ENCODE data around the gene SMG9. TPM values are rescaled to one million over a fixed set of nuclear protein-coding genes. Genes with fewer than 3 reads are reported as not detected.

The SMG9 gene
- total RNA-seq, 1 donor from 2014 or later, result 35.0 TPM

- H3K27ac ChIP-seq (ENCODE audit: low read depth, low read length), result peak overlapping the region; percentile 28
- TF ChIP-seq CTCF (IDR thresholded peaks at IDR 0.05; ENCODE audit: insufficient read depth, low read depth, low read length), result no peak
- no peak for TF ChIP-seq EZH2 (IDR thresholded peaks at IDR 0.05; ENCODE audit: insufficient read depth, low read length)
- H3K27me3 ChIP-seq (ENCODE audit: insufficient read depth, low read length), result no peaks in the 10 kb centered on the region
- no peaks in the 10 kb centered on the region for H3K9me3 Mint-ChIP-seq (ENCODE audit: unreplicated experiment)
- H3K4me2 ChIP-seq (ENCODE audit: low read length), result peak overlapping the region; percentile 3
- H3K27me3 Mint-ChIP-seq (ENCODE audit: low read depth, unreplicated experiment), result no peaks in the 10 kb centered on the region
- H3K4me3 ChIP-seq (ENCODE audit: insufficient read depth, low read depth, low read length), result no peak overlapping the region
- FAIRE-seq, result no peak
- no peak overlapping the region for H3K4me3 Mint-ChIP-seq (ENCODE audit: unreplicated experiment)
- no peaks in the 10 kb centered on the region for H3K9me3 ChIP-seq (ENCODE audit: insufficient read depth, low read depth, low read length)
- no peak overlapping the region for H2AFZ ChIP-seq (ENCODE audit: low read depth, low read length)
- peaks cover 7% of the 10 kb centered on the region for H4K20me1 ChIP-seq (ENCODE audit: insufficient read depth, low read length)
- DNase-seq (ENCODE audit: low read depth), result no peak
- H3K9ac ChIP-seq (ENCODE audit: low read length), result no peak overlapping the region
- H3K4me1 Mint-ChIP-seq (ENCODE audit: low read depth, unreplicated experiment), result peaks cover 28% of the 10 kb centered on the region
- H3K36me3 ChIP-seq (ENCODE audit: insufficient read depth, low read length), result peaks cover 45% of the 10 kb centered on the region
- peaks cover 30% of the 10 kb centered on the region for H3K79me2 ChIP-seq (ENCODE audit: insufficient read depth, low read length)
- H3K36me3 Mint-ChIP-seq (ENCODE audit: low read depth, unreplicated experiment), result peaks cover 33% of the 10 kb centered on the region
- H3K27ac Mint-ChIP-seq (ENCODE audit: unreplicated experiment), result no peak overlapping the region
- peaks cover 27% of the 10 kb centered on the region for H3K4me1 ChIP-seq (ENCODE audit: insufficient read depth, low read length)
These were observed 6.6 kb downstream of the SMG9 start for GRCh38 chr19:43748205-43748594.

GRCh38 chr19:43747557-43748204, 7.1 kb downstream of the SMG9 start:
- FAIRE-seq (no peak), DNase-seq (ENCODE audit: low read depth) (no peak)
- H3K4me1 ChIP-seq (ENCODE audit: insufficient read depth, low read length), result peaks cover 27% of the 10 kb centered on the region
- Mint-ChIP-seq H3K4me1 (ENCODE audit: low read depth, unreplicated experiment) (peaks cover 26% of the 10 kb centered on the region), H3K27ac (ENCODE audit: unreplicated experiment) (no peak overlapping the region), H3K36me3 (ENCODE audit: low read depth, unreplicated experiment) (peaks cover 33% of the 10 kb centered on the region), H3K9me3 (ENCODE audit: unreplicated experiment) (no peaks in the 10 kb centered on the region), H3K4me3 (ENCODE audit: unreplicated experiment) (no peak overlapping the region), H3K27me3 (ENCODE audit: low read depth, unreplicated experiment) (no peaks in the 10 kb centered on the region)
- no peak overlapping the region for H2AFZ ChIP-seq (ENCODE audit: low read depth, low read length)
- peaks cover 49% of the 10 kb centered on the region for H3K36me3 ChIP-seq (ENCODE audit: insufficient read depth, low read length)
- TF ChIP-seq CTCF (IDR thresholded peaks at IDR 0.05; ENCODE audit: insufficient read depth, low read depth, low read length), result no peak
- no peak for TF ChIP-seq EZH2 (IDR thresholded peaks at IDR 0.05; ENCODE audit: insufficient read depth, low read length)
- no peaks in the 10 kb centered on the region for H3K9me3 ChIP-seq (ENCODE audit: insufficient read depth, low read depth, low read length)
- peaks cover 4% of the 10 kb centered on the region for H4K20me1 ChIP-seq (ENCODE audit: insufficient read depth, low read length)
- H3K4me3 ChIP-seq (ENCODE audit: insufficient read depth, low read depth, low read length), result no peak overlapping the region
- H3K9ac ChIP-seq (ENCODE audit: low read length), result no peak overlapping the region
- peaks cover 30% of the 10 kb centered on the region for H3K79me2 ChIP-seq (ENCODE audit: insufficient read depth, low read length)
- no peaks in the 10 kb centered on the region for H3K27me3 ChIP-seq (ENCODE audit: insufficient read depth, low read length)
- H3K27ac ChIP-seq (ENCODE audit: low read depth, low read length), result peak overlapping the region; percentile 28
- H3K4me2 ChIP-seq (ENCODE audit: low read length), result peak overlapping the region; percentile 3

- Mint-ChIP-seq H3K27me3 (ENCODE audit: low read depth, unreplicated experiment) (no peaks in the 10 kb centered on the region), H3K9me3 (ENCODE audit: unreplicated experiment) (no peaks in the 10 kb centered on the region), H3K4me3 (ENCODE audit: unreplicated experiment) (no peak overlapping the region), H3K4me1 (ENCODE audit: low read depth, unreplicated experiment) (peaks cover 20% of the 10 kb centered on the region), H3K36me3 (ENCODE audit: low read depth, unreplicated experiment) (peaks cover 27% of the 10 kb centered on the region), H3K27ac (ENCODE audit: unreplicated experiment) (peak overlapping the region; percentile 36)
- no peak overlapping the region for H2AFZ ChIP-seq (ENCODE audit: low read depth, low read length)
- no peaks in the 10 kb centered on the region for H3K27me3 ChIP-seq (ENCODE audit: insufficient read depth, low read length)
- H3K4me2 ChIP-seq (ENCODE audit: low read length), result peak overlapping the region; percentile 40
- H3K4me1 ChIP-seq (ENCODE audit: insufficient read depth, low read length), result peaks cover 11% of the 10 kb centered on the region
- no peaks in the 10 kb centered on the region for H3K79me2 ChIP-seq (ENCODE audit: insufficient read depth, low read length)
- no peak overlapping the region for H3K4me3 ChIP-seq (ENCODE audit: insufficient read depth, low read depth, low read length)
- H3K27ac ChIP-seq (ENCODE audit: low read depth, low read length), result peak overlapping the region; percentile 41
- H3K9ac ChIP-seq (ENCODE audit: low read length), result peak overlapping the region; percentile 45
- H3K9me3 ChIP-seq (ENCODE audit: insufficient read depth, low read depth, low read length), result no peaks in the 10 kb centered on the region
- peaks cover 3% of the 10 kb centered on the region for H4K20me1 ChIP-seq (ENCODE audit: insufficient read depth, low read length)
- TF ChIP-seq EZH2 (IDR thresholded peaks at IDR 0.05; ENCODE audit: insufficient read depth, low read length) (no peak), CTCF (IDR thresholded peaks at IDR 0.05; ENCODE audit: insufficient read depth, low read depth, low read length) (no peak)
- FAIRE-seq, result peak; percentile 81
- peaks cover 51% of the 10 kb centered on the region for H3K36me3 ChIP-seq (ENCODE audit: insufficient read depth, low read length)
- DNase-seq (ENCODE audit: low read depth), result peak; percentile 90
These were observed 11.7 kb downstream of the SMG9 start for GRCh38 chr19:43743059-43743458.

All from astrocyte (in vitro differentiated cells and primary cell).